ENCODE data around the gene TMPRSS2. TPM values are rescaled to one million over a fixed set of nuclear protein-coding genes. Genes with fewer than 3 reads are reported as not detected.

The TMPRSS2 gene
- total and polyA plus RNA-seq, 12 donors, result under 0.01 to 0.61 (median 0.17) TPM; not detected in 7

- no peaks in the 10 kb centered on the region for H3K9me3 ChIP-seq (replicated peaks in 1 of 3)
- no peak for DNase-seq
- WGBS, 4 donors, result 77 to 92% (median 81%) methylated on average over 2 to 5 of the region's 5 CpGs
- no peaks in the 10 kb centered on the region for H3K4me1 ChIP-seq (replicated peaks in 1 of 2)
- intact Hi-C loops (cut with DNase I), result no loop called here
- peaks cover 0 to 14% of the 10 kb centered on the region in 2 donors for H3K36me3 ChIP-seq (replicated peaks in 1 of 2)
- H3K27ac ChIP-seq, result no peak overlapping the region
- no peak overlapping the region for H3K4me3 ChIP-seq
- no peak for TF ChIP-seq CTCF (IDR thresholded peaks at IDR 0.05)
- no peak for TF ChIP-seq POLR2A (IDR thresholded peaks at IDR 0.05)
- no peaks in the 10 kb centered on the region for H3K27me3 ChIP-seq
Measured at GRCh38 chr21:41449613-41450012, 58.3 kb downstream of the TMPRSS2 start.

DNA sequence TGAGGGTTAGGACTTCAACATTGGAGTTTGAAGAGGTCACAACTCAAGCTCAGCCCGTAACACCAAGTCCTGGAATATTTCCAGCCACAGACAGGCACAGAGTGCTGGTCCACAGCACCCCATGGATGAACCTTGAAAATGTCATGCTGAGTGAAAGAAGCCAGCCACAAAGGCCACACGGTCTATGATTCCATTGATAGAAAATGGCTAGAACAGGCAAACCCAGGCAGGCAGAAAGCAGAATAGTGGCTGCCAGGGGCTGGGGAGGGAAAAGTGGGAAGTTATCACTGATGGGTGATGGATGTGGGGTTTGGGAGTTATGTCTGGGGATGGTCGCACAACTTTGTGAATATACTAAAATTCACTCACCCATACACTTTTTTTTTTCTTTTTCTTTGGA is 60.6 kb downstream of the TMPRSS2 start:
- Histone ChIP-seq H3K36me3 (replicated peaks in 1 of 2) (peaks cover 0 to 22% of the 10 kb centered on the region in 2 donors), H3K27me3 (no peaks in the 10 kb centered on the region), H3K4me1 (replicated peaks in 1 of 2) (no peaks in the 10 kb centered on the region), H3K27ac (no peak overlapping the region), H3K4me3 (no peak overlapping the region), H3K9me3 (replicated peaks in 1 of 3) (no peaks in the 10 kb centered on the region)
- intact Hi-C loops (cut with DNase I), result no loop called here
- no peak for TF ChIP-seq CTCF (IDR thresholded peaks at IDR 0.05)
- TF ChIP-seq POLR2A (IDR thresholded peaks at IDR 0.05), result no peak
- WGBS, 4 donors, result 88 to 100% (median 98%) methylated on average over 2 to 3 of the region's 3 CpGs
- DNase-seq, result no peak

GRCh38 chr21:41446586-41446985 is 61.4 kb downstream of the TMPRSS2 start:
- 74 to 100% (median 99%) methylated on average over 4 of the region's 4 CpGs for WGBS, 4 donors
- H3K36me3 ChIP-seq (replicated peaks in 1 of 2), result peaks cover 0 to 28% of the 10 kb centered on the region in 2 donors
- H3K4me1 ChIP-seq (replicated peaks in 1 of 2), result no peaks in the 10 kb centered on the region
- no peak for DNase-seq
- H3K4me3 ChIP-seq, result no peak overlapping the region
- no peak overlapping the region for H3K27ac ChIP-seq
- TF ChIP-seq POLR2A (IDR thresholded peaks at IDR 0.05) (no peak), CTCF (IDR thresholded peaks at IDR 0.05) (no peak)
- intact Hi-C loops (cut with DNase I), result no loop called here
- H3K9me3 ChIP-seq (replicated peaks in 1 of 3), result no peaks in the 10 kb centered on the region
- no peaks in the 10 kb centered on the region for H3K27me3 ChIP-seq

DNA sequence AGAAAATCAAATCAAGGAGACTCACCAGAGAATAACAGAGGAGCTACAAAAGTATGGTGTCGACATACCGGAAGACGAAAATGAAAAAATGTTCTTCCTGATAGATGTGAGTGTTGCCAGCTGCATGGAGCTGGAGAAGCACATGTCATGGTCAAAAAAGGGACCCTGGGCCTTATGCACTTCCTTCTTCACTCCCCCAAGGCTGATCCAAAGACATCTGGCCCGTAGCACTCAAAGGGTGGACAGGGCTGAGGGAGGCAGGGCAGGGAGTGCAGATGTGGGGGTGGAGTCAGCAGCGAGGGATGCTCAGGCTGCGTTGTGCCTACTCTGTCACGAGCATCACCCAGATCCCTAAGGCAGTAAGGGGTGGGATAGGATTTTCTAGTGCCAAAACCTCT is 62.5 kb downstream of the TMPRSS2 start:
- DNase-seq, result no peak
- no peak overlapping the region for H3K4me3 ChIP-seq
- no peaks in the 10 kb centered on the region for H3K9me3 ChIP-seq (replicated peaks in 1 of 3)
- no peaks in the 10 kb centered on the region for H3K27me3 ChIP-seq
- intact Hi-C loops (cut with DNase I), result no loop called here
- peaks cover 0 to 38% of the 10 kb centered on the region in 2 donors for H3K36me3 ChIP-seq (replicated peaks in 1 of 2)
- TF ChIP-seq POLR2A (IDR thresholded peaks at IDR 0.05) (no peak), CTCF (IDR thresholded peaks at IDR 0.05) (no peak)
- H3K4me1 ChIP-seq (replicated peaks in 1 of 2), result no peaks in the 10 kb centered on the region
- no peak overlapping the region for H3K27ac ChIP-seq
- WGBS, 4 donors, result 82 to 92% (median 85%) methylated on average over 7 of the region's 7 CpGs

Measured in adrenal gland (tissue), 12 donors.